Stimulated activated CD8-positive, alpha-beta memory T cell treated with anti-CD3 and anti-CD28 coated beads, Interleukin-2, amount 100 ng/mL, for 48 hours (primary cell): ENCODE measurements around the gene NIM1K.
"Not testable (repeated sequence)": the region's sequence is repeated elsewhere in the genome, so short reads cannot be mapped to it uniquely, and the experiment has no call there.

ENCODE experiments used
- DNase-seq, 2 donors: peaks; one replicate each; pipeline ENCODE4 v3.0.0-alpha.2; 2020; ENCODE audit warnings: low read depth in 2 of 2

Gene NIM1K

DNA sequence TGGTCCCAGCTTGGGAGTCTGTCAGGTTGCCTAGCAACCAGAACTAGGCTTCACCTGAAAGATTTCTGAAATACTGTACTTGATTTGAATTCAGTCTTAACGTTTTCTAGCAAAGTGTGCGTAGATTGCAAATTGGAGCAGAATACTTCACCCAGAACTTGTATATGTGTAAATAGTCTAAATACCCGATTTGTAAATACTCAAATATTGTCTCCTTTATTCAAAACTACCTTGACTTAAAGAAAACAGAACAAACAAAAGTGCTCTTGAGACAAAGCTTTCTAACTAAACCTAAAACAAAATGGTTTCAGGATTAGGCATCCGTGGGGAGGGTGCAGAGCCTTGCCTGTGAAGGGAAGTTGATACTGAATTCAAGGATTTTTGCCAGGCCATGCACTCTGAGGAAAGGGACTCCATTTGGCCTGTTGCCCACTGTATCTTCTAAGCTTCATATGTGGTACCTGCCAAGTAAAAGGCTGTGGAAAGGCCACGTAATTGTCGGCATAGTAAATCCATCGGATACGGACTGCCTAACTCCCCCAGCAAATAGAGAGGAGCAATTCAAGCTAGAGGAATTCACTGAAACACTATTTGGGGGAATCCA lies 121.9 kb downstream of the NIM1K start:
- no peak for DNase-seq

DNA sequence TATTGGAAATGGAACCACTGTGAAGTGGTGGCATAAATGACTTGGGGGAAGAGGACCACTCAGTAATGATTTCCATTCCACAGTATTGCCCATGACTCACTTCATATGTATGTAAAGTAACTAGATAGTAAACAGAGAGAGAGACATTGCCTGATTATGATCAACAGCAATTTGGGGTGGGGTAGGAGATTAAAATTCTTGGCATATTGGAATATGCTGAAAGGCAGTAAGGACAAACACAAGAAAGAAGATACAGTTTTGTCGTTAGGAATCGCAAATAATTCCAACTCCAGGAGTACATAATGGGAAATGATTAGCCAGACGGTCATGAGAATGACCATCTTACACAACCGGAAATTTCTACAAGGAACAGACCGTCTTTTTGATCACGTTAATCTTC lies 122.7 kb downstream of the NIM1K start:
- DNase-seq = no peak

DNA sequence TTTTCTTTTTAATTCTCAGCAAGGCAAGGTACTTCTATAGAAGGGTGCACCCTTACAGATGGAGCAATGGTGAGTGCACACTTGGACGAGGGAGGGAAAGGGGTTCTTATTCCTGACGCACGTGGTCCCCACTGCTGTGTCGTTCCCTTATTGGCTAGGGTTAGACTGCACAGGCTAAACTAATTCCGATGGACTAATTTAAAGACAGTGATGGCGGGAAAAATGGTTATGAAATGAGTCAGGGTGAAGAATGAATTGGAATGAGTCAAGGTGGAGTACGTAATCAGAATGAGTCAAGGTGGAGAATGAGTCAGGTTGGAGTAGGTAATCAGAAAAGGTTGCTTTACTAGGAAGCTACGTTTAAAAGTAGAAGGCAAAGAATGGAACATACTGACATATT lies 123.2 kb downstream of the NIM1K start:
- DNase-seq = no peak

DNA sequence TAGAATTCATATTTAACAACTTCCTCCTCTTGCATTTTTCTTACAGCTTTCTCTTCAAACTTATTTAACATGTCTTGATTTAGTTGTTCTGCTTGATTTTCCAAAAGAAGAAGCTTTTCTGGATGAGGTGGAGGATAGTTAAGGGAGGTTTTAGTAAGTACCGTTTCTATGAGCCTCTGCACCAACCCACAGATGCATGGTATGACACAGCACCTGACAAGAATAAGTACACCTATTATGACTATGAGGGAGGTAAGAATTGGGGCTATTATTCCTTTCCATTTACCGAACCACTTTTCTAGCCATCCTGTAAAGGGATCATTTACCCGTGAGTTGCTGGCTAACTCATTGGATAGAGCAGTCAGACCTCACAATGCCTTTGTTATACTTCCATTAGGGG lies 123.7 kb downstream of the NIM1K start:
- no peak for DNase-seq

DNA sequence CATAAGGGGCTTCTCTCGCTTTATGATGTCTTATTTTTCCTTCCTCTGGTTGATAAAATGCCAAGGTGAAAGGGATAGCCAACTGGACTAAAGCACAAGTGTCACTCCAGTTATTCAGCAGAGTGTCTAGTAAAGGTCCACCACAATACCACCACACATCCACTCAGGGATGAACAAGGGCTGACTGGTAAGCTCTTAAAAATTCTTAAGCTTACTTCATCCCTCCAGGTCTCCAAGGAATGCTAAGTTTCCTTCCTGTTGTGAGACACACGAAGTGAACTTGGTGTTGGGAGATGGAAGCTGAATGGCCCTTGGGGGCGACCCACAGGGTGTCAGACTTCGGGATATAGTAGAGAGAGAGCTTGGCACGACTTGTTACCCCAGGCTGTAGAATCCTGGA lies 124.4 kb downstream of the NIM1K start:
- DNase-seq = no peak

DNA sequence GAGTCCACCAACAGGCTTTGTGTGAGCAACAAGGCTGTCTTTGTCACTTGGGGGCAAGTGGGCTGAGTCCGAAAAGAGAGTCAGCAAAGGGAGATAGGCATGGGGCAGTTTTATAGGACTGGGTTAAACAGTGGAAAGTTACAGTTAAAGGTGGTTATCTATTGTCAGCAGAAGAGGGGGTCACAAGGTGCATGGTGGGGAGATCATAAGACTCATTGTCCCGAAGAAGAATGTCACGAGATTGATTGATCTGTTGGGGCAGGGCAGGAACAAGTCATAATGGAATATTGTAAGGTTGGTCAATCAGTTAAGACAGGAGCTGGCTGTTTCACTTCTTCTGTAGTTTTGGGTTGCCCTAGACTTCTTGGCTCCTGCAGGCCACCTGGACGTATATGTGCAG lies 128.8 kb downstream of the NIM1K start:
- DNase-seq = no peak

DNA sequence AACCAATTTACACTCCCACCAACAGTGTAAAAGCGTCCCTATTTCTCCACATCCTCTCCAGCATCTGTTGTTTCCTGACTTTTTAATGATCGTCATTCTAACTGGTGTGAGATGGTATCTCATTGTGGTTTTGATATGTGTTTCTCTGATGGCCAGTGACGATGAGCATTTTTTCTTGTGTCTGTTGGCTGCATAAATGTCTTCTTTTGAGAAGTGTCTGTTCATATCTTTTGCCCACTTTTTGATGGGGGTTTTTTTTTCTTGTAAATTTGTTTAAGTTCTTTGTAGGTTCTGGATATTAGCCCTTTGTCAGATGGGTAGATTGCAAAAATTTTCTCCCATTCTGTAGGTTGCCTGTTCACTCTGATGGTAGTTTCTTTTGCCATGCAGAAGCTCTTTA lies 131.5 kb downstream of the NIM1K start:
- DNase-seq = not testable (repeated sequence)

DNA sequence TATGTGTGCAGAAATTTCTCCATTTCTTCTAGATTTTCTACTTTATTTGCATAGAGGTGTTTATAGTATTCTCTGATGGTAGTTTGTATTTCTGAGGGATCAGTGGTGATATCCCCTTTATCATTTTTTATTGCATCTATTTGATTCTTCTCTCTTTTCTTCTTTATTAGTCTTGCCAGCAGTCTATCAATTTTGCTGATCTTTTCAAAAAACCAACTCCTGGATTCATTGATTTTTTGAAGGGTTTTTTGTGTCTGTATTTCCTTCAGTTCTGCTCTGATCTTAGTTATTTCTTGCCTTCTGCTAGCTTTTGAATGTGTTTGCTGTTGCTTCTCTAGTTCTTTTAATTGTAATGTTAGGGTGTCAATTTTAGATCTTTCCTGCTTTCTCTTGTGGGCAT lies 133.6 kb downstream of the NIM1K start:
- not testable (repeated sequence) for DNase-seq
